ENCODE measurements around the gene BNIP3. TPM values are rescaled to one million over a fixed set of nuclear protein-coding genes. Genes with fewer than 3 reads are reported as not detected.

BNIP3 gene
- total and polyA plus RNA-seq, 2 of the 13 experiments (the other 11 are each of a cell fraction or from before 2014, with no cell fraction given): 73.7 to 223 TPM

DNA sequence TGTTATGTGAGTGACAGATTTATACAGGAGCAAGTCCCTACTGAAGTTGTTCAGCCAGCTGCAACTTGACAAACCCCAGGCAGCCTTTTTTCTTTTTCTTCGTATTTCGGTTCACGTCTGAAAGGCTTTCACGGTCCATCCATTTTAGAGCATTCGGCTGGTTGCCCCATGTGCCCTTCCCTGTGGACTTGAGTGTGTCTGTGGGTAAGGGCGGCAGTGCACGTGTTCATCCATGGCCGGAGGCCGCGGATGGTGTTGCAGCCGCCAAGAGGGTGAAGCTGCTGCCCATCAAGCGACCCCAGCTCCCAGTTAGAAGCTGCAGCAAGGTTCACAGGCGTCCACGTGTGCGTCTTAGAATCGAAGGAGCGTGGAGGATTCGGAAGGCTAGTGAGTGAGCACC, 45.0 kb downstream of the BNIP3 start (continued):
- TF ChIP-seq, protein P1, sequence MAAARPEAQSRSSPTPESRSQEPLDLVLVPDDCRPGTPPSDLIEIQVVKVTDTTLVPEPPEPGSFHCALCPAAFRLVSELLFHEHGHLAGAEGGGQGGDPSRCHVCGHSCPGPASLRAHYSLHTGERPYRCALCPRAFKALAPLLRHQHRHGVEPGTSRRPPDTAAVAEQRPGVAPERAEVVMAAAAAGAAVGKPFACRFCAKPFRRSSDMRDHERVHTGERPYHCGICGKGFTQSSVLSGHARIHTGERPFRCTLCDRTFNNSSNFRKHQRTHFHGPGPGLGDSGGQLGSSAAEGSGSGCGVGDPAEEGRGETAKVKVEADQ (CRISPR knock-in tag; IDR thresholded peaks at IDR 0.05; ENCODE audit: borderline replicate concordance): no peak
- TF ChIP-seq PHF8 (CRISPR knock-in tag; IDR thresholded peaks at IDR 0.05) (no peak), ZNF530 (CRISPR knock-in tag; IDR thresholded peaks at IDR 0.05; ENCODE audit: low read depth) (no peak), MTA1 (CRISPR knock-in tag; IDR thresholded peaks at IDR 0.05; ENCODE audit: borderline replicate concordance) (no peak), STAG1 (CRISPR knock-in tag; IDR thresholded peaks at IDR 0.05) (no peak), MBNL3 (CRISPR knock-in tag; conservative IDR thresholded peaks at IDR 0.05) (no peak), ZNF431 (CRISPR knock-in tag; IDR thresholded peaks at IDR 0.05; ENCODE audit: borderline replicate concordance, low read depth) (no peak), MYC (CRISPR knock-in tag; IDR thresholded peaks at IDR 0.05; ENCODE audit: borderline replicate concordance) (no peak), NFE2L1 (CRISPR knock-in tag; IDR thresholded peaks at IDR 0.05; ENCODE audit: borderline replicate concordance) (no peak), SRSF4 (IDR thresholded peaks at IDR 0.05; ENCODE audit: low read depth, low read length, poor library complexity, severe bottlenecking) (no peak), ZNF556 (CRISPR knock-in tag; IDR thresholded peaks at IDR 0.05; ENCODE audit: borderline replicate concordance) (no peak)

DNA sequence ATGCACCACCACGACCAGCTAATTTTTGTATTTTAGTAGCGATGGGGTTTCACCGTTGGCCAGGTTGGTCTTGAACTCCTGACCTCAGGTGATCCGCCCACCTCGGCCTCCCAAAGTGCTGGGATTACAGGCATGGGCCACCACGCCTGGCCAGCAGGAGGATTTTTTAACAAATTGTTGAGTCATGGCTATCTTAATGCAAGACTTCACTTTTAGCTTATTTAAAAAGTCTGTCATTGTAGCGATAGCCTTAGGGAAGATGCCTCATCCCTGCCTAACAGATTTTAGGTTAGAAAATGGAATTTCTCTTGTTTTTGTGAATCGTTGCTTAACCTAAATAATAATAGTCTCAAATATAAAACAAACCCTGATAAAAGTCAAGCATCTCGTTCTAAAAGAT, 45.4 kb downstream of the BNIP3 start:
- CTCF ChIA-PET (ENCODE audit: low intra/inter-chr PET ratio, low total read pairs): no interaction called here
- FAIRE-seq (no peak), ATAC-seq (no peak), DNase-seq (ENCODE audit: low spot score) (no peak)
- Histone ChIP-seq H3K79me2 (ENCODE audit: insufficient read depth, low read length) (peaks cover 47% of the 10 kb centered on the region), H4K20me1 (ENCODE audit: insufficient read depth, low read length) (peaks cover 27% of the 10 kb centered on the region; the same call in 1 of the 2 replicates), H3K27ac (ENCODE audit: extremely low read length, insufficient read depth, low read length) (no peak overlapping the region), H3K4me2 (ENCODE audit: low read depth, low read length) (no peak overlapping the region), H2AFZ (ENCODE audit: low read length) (no peak overlapping the region), H3K9ac (ENCODE audit: insufficient read depth, low read depth, low read length) (no peak overlapping the region), H3K4me1 (ENCODE audit: insufficient read depth, low read length) (peaks cover 15% of the 10 kb centered on the region), H3K36me3 (replicated peaks in 1 of 2; ENCODE audit: control insufficient read depth in 1 of 2, insufficient read depth in 2 of 2, low read length in 2 of 2) (peaks cover 14 to 54% of the 10 kb centered on the region in 2 experiments), H3K27me3 (ENCODE audit: control insufficient read depth in 1 of 2, insufficient read depth in 2 of 2, low read length in 2 of 2) (no peaks in the 10 kb centered on the region), H3K9me3 (ENCODE audit: low read length) (no peaks in the 10 kb centered on the region), H3K4me3 (replicated peaks in 1 of 3; ENCODE audit: insufficient read depth in 1 of 3, low read depth in 2 of 3, low read length in 3 of 3) (no peak overlapping the region)
- TF ChIP-seq, protein P2, sequence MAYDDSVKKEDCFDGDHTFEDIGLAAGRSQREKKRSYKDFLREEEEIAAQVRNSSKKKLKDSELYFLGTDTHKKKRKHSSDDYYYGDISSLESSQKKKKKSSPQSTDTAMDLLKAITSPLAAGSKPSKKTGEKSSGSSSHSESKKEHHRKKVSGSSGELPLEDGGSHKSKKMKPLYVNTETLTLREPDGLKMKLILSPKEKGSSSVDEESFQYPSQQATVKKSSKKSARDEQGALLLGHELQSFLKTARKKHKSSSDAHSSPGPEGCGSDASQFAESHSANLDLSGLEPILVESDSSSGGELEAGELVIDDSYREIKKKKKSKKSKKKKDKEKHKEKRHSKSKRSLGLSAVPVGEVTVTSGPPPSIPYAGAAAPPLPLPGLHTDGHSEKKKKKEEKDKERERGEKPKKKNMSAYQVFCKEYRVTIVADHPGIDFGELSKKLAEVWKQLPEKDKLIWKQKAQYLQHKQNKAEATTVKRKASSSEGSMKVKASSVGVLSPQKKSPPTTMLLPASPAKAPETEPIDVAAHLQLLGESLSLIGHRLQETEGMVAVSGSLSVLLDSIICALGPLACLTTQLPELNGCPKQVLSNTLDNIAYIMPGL (CRISPR knock-in tag; IDR thresholded peaks at IDR 0.05; ENCODE audit: borderline replicate concordance in 1 of 2, low read depth in 1 of 2): no peak
- TF ChIP-seq AGO1 (IDR thresholded peaks at IDR 0.05; ENCODE audit: low read depth, low read length, poor library complexity, severe bottlenecking) (no peak), NBN (conservative IDR thresholded peaks at IDR 0.05) (no peak), NFE2L2 (IDR thresholded peaks at IDR 0.05; ENCODE audit: low read length) (0 out of 2 replicates have a peak, but pooled peaks have one; percentile 18)
- POLR2A ChIA-PET: no interaction called here
- intact Hi-C loops (cut with micrococcal nuclease; ENCODE audit: unreplicated experiment) (no loop called here), in situ Hi-C loops (cut with HindIII; ENCODE audit: extremely low pct_ligation_motif_present, low pct_unique_long_range_greater_than_20kb) (no loop called here)
- BruUV-seq (replicated peaks): no TSS peak
- 97% methylated on average over 8 of the region's 9 CpGs for WGBS (ENCODE audit: low lambda C conversion rate)

Measured in HepG2 (cell line).